GM23338 (cell line): ENCODE data around the gene CATSPERD. TPM values are rescaled to one million over a fixed set of nuclear protein-coding genes. Genes with fewer than 3 reads are reported as not detected.
A peak's percentile ranks its signal among the peaks of the same experiment; 100 is the strongest.

Source experiments
- CREB1 ChIP-seq: fragments of 250-450 bp; sonication (Bioruptor Pico); IDR thresholded peaks from 2 replicates; pipeline ENCODE4 v1.5.0; 2020; ENCODE audit warnings: low read depth, mild to moderate bottlenecking, moderate library complexity
- EZH2 ChIP-seq: fragments of 200-600 bp; sonication (generic); IDR thresholded peaks from one replicate; pipeline ENCODE4 v1.8.0; 2017; ENCODE audit warnings: antibody characterized with exemption, mild to moderate bottlenecking, low read depth; ENCODE audit not compliant: unreplicated experiment
- POLR2AphosphoS5 ChIP-seq: IDR thresholded peaks from 2 replicates; pipeline ENCODE4 v1.6.1; 2016; ENCODE audit warnings: antibody characterized with exemption, low read depth
- ZNF114 ChIP-seq: fragments of 250-450 bp; sonication (Bioruptor Pico); IDR thresholded peaks from 2 replicates; pipeline ENCODE4 v1.5.0; 2020; ENCODE audit warnings: mild to moderate bottlenecking, moderate library complexity
- polyA plus RNA-seq: library from polyadenylated mRNA; unstranded; fragments of >200 nt; fragmentation: Nextera tagmentation; extraction: Ambion mirVana; gene quantifications from 2 replicates; pipeline ENCODE4 v1.2.1, GENCODE V29; 2016
- total RNA-seq: library from RNA; depleted of rRNA; stranded (reverse); fragments of >200 nt; shearing (Covaris generic); gene quantifications from 2 replicates; pipeline ENCODE4 v1.2.3, GENCODE V29; 2014
- TF ChIP-seq, protein P1 (sequence below): fragments of 250-450 bp; sonication (Bioruptor Pico); IDR thresholded peaks from 2 replicates; pipeline ENCODE4 v1.5.0; 2020; ENCODE audit warnings: mild to moderate bottlenecking, moderate library complexity
- TF ChIP-seq, protein P2 (sequence below), 2 experiments: fragments of 200-600 bp in 1 of 2; sonication (generic) in 1 of 2; conservative IDR thresholded peaks; 2 replicates each; pipeline versions ENCODE4 v1.5.1 to v1.6.1; 2016 to 2017; ENCODE audit warnings: antibody characterized with exemption in 2 of 2, low read depth in 2 of 2, mild to moderate bottlenecking in 2 of 2, moderate library complexity in 1 of 2

CATSPERD gene
- total and polyA plus RNA-seq, 2 experiments from 2014 or later: 0.17 TPM; not detected in 1

DNA sequence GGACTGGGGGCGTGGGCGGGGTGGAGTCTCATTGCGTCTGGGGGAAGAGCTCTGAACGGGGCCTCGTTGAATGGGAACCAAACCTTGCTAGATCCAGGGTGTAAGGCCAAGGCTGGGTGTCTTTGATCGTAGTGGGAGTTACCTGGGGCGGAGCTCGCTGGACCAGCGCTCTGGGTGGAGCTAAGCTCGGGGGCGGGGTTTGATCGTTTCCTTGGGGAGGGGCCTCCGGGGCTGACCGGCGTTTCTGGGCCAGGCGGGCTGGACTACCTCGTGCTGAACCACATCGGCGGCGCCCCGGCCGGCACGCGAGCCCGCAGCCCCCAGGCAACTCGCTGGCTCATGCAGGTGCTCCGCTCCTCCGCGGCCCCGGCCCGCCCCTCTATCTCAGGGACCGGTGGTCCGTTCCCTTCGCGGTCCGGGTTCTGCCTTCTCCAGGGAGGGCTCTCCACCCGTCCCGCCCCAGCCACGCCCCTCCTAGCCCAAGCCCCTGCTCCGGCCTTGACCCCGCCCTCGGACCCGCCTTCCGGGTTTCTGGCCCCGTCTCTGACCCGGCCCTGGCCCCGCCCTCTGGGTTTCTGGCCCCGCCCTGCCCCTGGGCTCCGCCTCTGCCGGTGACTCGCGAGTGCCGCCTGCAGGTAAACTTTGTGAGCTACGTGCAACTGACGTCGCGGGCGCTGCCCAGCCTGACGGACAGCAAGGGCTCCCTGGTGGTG, 33.6 kb upstream of the CATSPERD start (continued):
- TF ChIP-seq, protein P1, sequence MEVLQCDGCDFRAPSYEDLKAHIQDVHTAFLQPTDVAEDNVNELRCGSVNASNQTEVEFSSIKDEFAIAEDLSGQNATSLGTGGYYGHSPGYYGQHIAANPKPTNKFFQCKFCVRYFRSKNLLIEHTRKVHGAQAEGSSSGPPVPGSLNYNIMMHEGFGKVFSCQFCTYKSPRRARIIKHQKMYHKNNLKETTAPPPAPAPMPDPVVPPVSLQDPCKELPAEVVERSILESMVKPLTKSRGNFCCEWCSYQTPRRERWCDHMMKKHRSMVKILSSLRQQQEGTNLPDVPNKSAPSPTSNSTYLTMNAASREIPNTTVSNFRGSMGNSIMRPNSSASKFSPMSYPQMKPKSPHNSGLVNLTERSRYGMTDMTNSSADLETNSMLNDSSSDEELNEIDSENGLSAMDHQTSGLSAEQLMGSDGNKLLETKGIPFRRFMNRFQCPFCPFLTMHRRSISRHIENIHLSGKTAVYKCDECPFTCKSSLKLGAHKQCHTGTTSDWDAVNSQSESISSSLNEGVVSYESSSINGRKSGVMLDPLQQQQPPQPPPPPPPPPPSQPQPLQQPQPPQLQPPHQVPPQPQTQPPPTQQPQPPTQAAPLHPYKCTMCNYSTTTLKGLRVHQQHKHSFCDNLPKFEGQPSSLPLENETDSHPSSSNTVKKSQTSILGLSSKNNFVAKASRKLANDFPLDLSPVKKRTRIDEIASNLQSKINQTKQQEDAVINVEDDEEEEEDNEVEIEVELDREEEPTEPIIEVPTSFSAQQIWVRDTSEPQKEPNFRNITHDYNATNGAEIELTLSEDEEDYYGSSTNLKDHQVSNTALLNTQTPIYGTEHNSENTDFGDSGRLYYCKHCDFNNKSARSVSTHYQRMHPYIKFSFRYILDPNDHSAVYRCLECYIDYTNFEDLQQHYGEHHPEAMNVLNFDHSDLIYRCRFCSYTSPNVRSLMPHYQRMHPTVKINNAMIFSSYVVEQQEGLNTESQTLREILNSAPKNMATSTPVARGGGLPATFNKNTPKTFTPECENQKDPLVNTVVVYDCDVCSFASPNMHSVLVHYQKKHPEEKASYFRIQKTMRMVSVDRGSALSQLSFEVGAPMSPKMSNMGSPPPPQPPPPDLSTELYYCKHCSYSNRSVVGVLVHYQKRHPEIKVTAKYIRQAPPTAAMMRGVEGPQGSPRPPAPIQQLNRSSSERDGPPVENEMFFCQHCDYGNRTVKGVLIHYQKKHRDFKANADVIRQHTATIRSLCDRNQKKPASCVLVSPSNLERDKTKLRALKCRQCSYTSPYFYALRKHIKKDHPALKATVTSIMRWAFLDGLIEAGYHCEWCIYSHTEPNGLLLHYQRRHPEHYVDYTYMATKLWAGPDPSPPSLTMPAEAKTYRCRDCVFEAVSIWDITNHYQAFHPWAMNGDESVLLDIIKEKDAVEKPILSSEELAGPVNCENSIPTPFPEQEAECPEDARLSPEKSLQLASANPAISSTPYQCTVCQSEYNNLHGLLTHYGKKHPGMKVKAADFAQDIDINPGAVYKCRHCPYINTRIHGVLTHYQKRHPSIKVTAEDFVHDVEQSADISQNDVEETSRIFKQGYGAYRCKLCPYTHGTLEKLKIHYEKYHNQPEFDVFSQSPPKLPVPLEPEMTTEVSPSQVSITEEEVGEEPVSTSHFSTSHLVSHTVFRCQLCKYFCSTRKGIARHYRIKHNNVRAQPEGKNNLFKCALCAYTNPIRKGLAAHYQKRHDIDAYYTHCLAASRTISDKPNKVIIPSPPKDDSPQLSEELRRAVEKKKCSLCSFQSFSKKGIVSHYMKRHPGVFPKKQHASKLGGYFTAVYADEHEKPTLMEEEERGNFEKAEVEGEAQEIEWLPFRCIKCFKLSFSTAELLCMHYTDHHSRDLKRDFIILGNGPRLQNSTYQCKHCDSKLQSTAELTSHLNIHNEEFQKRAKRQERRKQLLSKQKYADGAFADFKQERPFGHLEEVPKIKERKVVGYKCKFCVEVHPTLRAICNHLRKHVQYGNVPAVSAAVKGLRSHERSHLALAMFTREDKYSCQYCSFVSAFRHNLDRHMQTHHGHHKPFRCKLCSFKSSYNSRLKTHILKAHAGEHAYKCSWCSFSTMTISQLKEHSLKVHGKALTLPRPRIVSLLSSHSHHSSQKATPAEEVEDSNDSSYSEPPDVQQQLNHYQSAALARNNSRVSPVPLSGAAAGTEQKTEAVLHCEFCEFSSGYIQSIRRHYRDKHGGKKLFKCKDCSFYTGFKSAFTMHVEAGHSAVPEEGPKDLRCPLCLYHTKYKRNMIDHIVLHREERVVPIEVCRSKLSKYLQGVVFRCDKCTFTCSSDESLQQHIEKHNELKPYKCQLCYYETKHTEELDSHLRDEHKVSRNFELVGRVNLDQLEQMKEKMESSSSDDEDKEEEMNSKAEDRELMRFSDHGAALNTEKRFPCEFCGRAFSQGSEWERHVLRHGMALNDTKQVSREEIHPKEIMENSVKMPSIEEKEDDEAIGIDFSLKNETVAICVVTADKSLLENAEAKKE: no peak
- TF ChIP-seq, protein P2, sequence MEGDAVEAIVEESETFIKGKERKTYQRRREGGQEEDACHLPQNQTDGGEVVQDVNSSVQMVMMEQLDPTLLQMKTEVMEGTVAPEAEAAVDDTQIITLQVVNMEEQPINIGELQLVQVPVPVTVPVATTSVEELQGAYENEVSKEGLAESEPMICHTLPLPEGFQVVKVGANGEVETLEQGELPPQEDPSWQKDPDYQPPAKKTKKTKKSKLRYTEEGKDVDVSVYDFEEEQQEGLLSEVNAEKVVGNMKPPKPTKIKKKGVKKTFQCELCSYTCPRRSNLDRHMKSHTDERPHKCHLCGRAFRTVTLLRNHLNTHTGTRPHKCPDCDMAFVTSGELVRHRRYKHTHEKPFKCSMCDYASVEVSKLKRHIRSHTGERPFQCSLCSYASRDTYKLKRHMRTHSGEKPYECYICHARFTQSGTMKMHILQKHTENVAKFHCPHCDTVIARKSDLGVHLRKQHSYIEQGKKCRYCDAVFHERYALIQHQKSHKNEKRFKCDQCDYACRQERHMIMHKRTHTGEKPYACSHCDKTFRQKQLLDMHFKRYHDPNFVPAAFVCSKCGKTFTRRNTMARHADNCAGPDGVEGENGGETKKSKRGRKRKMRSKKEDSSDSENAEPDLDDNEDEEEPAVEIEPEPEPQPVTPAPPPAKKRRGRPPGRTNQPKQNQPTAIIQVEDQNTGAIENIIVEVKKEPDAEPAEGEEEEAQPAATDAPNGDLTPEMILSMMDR (conservative IDR thresholded peaks at IDR 0.05; ENCODE audit: low read depth in 2 of 2): peak; percentile 67 to 88
- no peak for TF ChIP-seq EZH2
- TF ChIP-seq ZNF114 (CRISPR knock-in tag): no peak
- peak; percentile 50; the same call in 1 of the 2 replicates for TF ChIP-seq POLR2AphosphoS5
- peak; percentile 89 for TF ChIP-seq CREB1 (CRISPR knock-in tag)
